Uterus (tissue), 4 donors: Measurements from ENCODE around the gene EYS. TPM values are rescaled to one million over a fixed set of nuclear protein-coding genes. Genes with fewer than 3 reads are reported as not detected.

Experiments used
- DNase-seq, 2 donors: peaks; one replicate each; pipeline ENCODE4 v3.0.0-alpha.2; 2019 to 2020
- H3K27ac ChIP-seq, 2 donors: fragments of 200-600 bp; sonication (generic); 1 replicate in 1 of 2; 2 replicates in 1 of 2; pipeline ENCODE4 v1.5.1; 2016 to 2018
- H3K27me3 ChIP-seq, 2 donors: fragments of 200-600 bp; sonication (generic); one replicate each; pipeline ENCODE4 v1.5.1; 2018 to 2019; ENCODE audit warnings: control low read depth in 1 of 2
- H3K36me3 ChIP-seq, 2 donors: fragments of 200-600 bp; sonication (generic); one replicate each; pipeline ENCODE4 v1.5.1; 2019; ENCODE audit warnings: control low read depth in 1 of 2
- H3K4me1 ChIP-seq, 2 donors: fragments of 200-600 bp; sonication (generic); one replicate each; pipeline ENCODE4 v1.5.1; 2018 to 2019; ENCODE audit warnings: control low read depth in 1 of 2
- H3K4me3 ChIP-seq, 2 donors: fragments of 200-600 bp; sonication (generic); 1 replicate in 1 of 2; 2 replicates in 1 of 2; pipeline ENCODE4 v1.5.1; 2018 to 2019; ENCODE audit warnings: mild to moderate bottlenecking in 1 of 2
- H3K9me3 ChIP-seq, 2 donors: fragments of 200-600 bp; sonication (generic); one replicate each; pipeline ENCODE4 v1.5.1; 2019; ENCODE audit warnings: control low read depth in 1 of 2
- POLR2A ChIP-seq, 2 donors: fragments of 450-650 bp; IDR thresholded peaks; one replicate each; pipeline ENCODE4 v1.6.1; 2016; ENCODE audit warnings: antibody characterized with exemption in 2 of 2, mild to moderate bottlenecking in 1 of 2, moderate library complexity in 1 of 2
- intact Hi-C: fragments of 100-400 bp; cut with DNase I; formaldehyde crosslinking; loops from one replicate; pipeline ENCODE4 v1.15.1; 2023; ENCODE audit warnings: low total_unique reads
- total RNA-seq, 4 donors: library from RNA; depleted of rRNA in 3 of 4; stranded (reverse); fragments of >200 nt in 3 of 4; gene quantifications; one replicate each; pipeline versions ENCODE4 v1.1.0 to v1.2.4, GENCODE V29; 2014 to 2023
- TF ChIP-seq, protein P1 (sequence below), 4 experiments: fragments of 200-600 bp in 2 of 4; fragments of 450-650 bp in 2 of 4; sonication (generic) in 2 of 4; IDR thresholded peaks; one replicate each; pipeline ENCODE4 v1.5.1; 2016 to 2019; ENCODE audit warnings: antibody characterized with exemption in 4 of 4, mild to moderate bottlenecking in 2 of 4, moderate library complexity in 1 of 4
- donor health status: DM: yes; HTN: yes; CAD: no.

EYS gene
- total RNA-seq, 4 donors from 2014 or later, result 1.3 TPM; not detected in 3

GRCh38 chr6:65126667-65127066 lies 580.4 kb downstream of the EYS start:
- Histone ChIP-seq H3K4me3 (no peak overlapping the region), H3K9me3 (no peaks in the 10 kb centered on the region), H3K36me3 (no peaks in the 10 kb centered on the region), H3K27ac (no peak overlapping the region), H3K27me3 (no peaks in the 10 kb centered on the region), H3K4me1 (no peaks in the 10 kb centered on the region)
- no peak for TF ChIP-seq POLR2A (IDR thresholded peaks at IDR 0.05)
- TF ChIP-seq, protein P1, sequence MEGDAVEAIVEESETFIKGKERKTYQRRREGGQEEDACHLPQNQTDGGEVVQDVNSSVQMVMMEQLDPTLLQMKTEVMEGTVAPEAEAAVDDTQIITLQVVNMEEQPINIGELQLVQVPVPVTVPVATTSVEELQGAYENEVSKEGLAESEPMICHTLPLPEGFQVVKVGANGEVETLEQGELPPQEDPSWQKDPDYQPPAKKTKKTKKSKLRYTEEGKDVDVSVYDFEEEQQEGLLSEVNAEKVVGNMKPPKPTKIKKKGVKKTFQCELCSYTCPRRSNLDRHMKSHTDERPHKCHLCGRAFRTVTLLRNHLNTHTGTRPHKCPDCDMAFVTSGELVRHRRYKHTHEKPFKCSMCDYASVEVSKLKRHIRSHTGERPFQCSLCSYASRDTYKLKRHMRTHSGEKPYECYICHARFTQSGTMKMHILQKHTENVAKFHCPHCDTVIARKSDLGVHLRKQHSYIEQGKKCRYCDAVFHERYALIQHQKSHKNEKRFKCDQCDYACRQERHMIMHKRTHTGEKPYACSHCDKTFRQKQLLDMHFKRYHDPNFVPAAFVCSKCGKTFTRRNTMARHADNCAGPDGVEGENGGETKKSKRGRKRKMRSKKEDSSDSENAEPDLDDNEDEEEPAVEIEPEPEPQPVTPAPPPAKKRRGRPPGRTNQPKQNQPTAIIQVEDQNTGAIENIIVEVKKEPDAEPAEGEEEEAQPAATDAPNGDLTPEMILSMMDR (IDR thresholded peaks at IDR 0.05), result no peak
- intact Hi-C loops, result no loop called here
- DNase-seq, result no peak

- intact Hi-C loops, result no loop called here
Observed at GRCh38 chr6:65123521-65123920, 583.5 kb downstream of the EYS start.

GRCh38 chr6:65117817-65118409 lies 589.1 kb downstream of the EYS start:
- no peaks in the 10 kb centered on the region for H3K36me3 ChIP-seq
- no peak overlapping the region for H3K27ac ChIP-seq
- H3K4me1 ChIP-seq, result no peaks in the 10 kb centered on the region
- H3K4me3 ChIP-seq, result no peak overlapping the region
- H3K27me3 ChIP-seq, result no peaks in the 10 kb centered on the region
- no peaks in the 10 kb centered on the region for H3K9me3 ChIP-seq
- intact Hi-C loops, result no loop called here
- DNase-seq, result no peak
- TF ChIP-seq POLR2A (IDR thresholded peaks at IDR 0.05), result no peak
- TF ChIP-seq, protein P1 (IDR thresholded peaks at IDR 0.05), result no peak

More at GRCh38 chr6:65123521-65123920, 583.5 kb downstream of the EYS start:
- Histone ChIP-seq H3K9me3 (no peaks in the 10 kb centered on the region), H3K4me3 (no peak overlapping the region), H3K36me3 (no peaks in the 10 kb centered on the region), H3K27ac (no peak overlapping the region), H3K27me3 (no peaks in the 10 kb centered on the region), H3K4me1 (no peaks in the 10 kb centered on the region)
- no peak for DNase-seq
- TF ChIP-seq, protein P1 (IDR thresholded peaks at IDR 0.05), result no peak
- TF ChIP-seq POLR2A (IDR thresholded peaks at IDR 0.05), result no peak

- Histone ChIP-seq H3K4me1 (no peaks in the 10 kb centered on the region), H3K36me3 (no peaks in the 10 kb centered on the region), H3K27ac (no peak overlapping the region), H3K4me3 (no peak overlapping the region), H3K9me3 (no peaks in the 10 kb centered on the region), H3K27me3 (no peaks in the 10 kb centered on the region)
- TF ChIP-seq, protein P1 (IDR thresholded peaks at IDR 0.05), result no peak
- TF ChIP-seq POLR2A (IDR thresholded peaks at IDR 0.05), result no peak
- intact Hi-C loops, result no loop called here
- DNase-seq, result no peak
Observed at GRCh38 chr6:65116326-65116725, 590.7 kb downstream of the EYS start.

GRCh38 chr6:65113581-65113980 lies 593.4 kb downstream of the EYS start:
- no peaks in the 10 kb centered on the region for H3K9me3 ChIP-seq
- DNase-seq, result no peak
- H3K27me3 ChIP-seq, result no peaks in the 10 kb centered on the region
- no peaks in the 10 kb centered on the region for H3K36me3 ChIP-seq
- H3K4me3 ChIP-seq, result no peak overlapping the region
- H3K4me1 ChIP-seq, result no peaks in the 10 kb centered on the region
- intact Hi-C loops, result no loop called here
- no peak overlapping the region for H3K27ac ChIP-seq
- TF ChIP-seq, protein P1 (IDR thresholded peaks at IDR 0.05), result no peak
- TF ChIP-seq POLR2A (IDR thresholded peaks at IDR 0.05), result no peak
